NOMO-1 (cell line): ENCODE data around the gene PRKCA.
"Not testable (repeated sequence)": the region's sequence is repeated elsewhere in the genome, so short reads cannot be mapped to it uniquely, and the experiment has no call there.

Source experiments
- DNase-seq, 2 experiments: peaks; one replicate each; lab custom pipeline; 2025; ENCODE audit not compliant: unreplicated experiment in 2 of 2; lab: John Stamatoyannopoulos, UW

The PRKCA gene

GRCh38 chr17:66378296-66378695 lies 75.9 kb downstream of the PRKCA start:
- no peak for DNase-seq

DNA sequence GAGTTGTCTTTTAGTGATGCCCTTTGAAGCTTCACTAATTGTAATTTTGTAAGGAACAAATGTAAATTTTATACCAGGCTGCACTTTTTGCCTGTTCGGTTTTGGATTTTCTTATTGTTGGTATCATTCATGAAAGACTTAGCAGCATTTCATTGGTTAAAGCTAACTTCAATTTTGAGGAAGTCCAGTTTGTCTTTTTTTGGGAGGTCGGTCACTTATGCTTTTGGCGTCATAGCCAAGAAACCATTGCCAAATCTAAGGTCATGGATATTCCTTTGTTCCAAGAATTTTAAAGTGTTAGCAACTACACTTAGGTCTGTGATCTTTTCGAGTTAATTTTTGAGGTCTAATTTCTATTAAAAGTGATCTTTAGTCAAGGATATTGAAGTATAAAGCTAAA lies 77.1 kb downstream of the PRKCA start:
- DNase-seq = peak in 1 of 2 experiments; percentile 4

- no peak for DNase-seq
These were observed 77.6 kb downstream of the PRKCA start for GRCh38 chr17:66379996-66380395.

- DNase-seq = no peak
These were observed 79.4 kb downstream of the PRKCA start for GRCh38 chr17:66381701-66382362.

GRCh38 chr17:66383333-66383732 lies 80.9 kb downstream of the PRKCA start:
- DNase-seq = no peak

- peak; percentile 7 to 31 for DNase-seq
These were observed 84.3 kb downstream of the PRKCA start for GRCh38 chr17:66386498-66387351.

DNA sequence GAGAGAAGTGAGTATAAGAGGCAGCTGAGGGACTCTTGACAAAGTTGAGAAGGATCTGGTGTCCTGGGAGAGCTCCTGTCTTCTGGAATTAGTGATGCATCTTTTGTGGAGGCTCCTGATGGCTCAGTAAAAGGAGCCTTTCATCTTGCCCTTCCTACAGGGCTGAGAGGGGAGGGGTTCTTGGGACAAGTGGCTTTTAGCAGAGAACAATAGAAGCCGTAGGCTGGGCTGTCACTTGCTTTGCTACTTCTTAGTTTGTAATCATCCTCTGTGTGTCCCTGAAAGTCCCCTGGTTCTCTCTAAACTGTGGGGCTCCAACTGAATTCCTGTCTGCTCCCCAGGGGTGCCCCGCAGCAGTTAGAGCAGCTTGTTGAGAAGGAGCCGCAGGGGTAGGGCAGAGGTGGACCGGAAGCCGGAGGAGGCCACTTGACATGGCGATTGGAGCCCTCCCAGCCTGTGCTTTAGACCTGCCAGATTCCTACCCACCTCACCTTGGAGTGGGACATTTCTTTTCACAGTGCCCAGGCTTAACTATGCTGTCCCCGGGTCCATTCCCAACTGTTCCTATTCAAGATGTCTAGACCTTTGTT lies 85.1 kb downstream of the PRKCA start:
- DNase-seq = no peak

GRCh38 chr17:66392783-66393437 lies 90.5 kb downstream of the PRKCA start:
- DNase-seq = no peak

DNA sequence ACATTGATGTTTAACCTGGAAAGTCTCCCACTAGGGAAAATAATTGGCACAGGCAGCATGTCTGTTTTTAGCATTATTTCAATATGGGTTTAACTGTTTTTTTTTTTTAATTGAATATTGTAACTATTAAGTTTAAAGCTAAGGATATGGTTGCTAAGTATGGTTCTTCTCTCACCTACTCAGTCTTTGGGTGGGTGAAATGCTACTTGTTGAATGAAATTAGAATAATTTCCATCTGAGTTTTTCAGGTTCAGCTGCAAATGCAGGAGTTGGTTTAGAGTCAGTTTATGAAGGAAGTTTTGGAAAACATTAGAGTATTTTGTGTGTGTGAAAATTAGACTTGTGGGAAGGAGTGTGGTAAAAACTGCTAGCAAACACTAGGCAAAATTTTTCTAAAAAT lies 93.5 kb downstream of the PRKCA start:
- DNase-seq = no peak

DNA sequence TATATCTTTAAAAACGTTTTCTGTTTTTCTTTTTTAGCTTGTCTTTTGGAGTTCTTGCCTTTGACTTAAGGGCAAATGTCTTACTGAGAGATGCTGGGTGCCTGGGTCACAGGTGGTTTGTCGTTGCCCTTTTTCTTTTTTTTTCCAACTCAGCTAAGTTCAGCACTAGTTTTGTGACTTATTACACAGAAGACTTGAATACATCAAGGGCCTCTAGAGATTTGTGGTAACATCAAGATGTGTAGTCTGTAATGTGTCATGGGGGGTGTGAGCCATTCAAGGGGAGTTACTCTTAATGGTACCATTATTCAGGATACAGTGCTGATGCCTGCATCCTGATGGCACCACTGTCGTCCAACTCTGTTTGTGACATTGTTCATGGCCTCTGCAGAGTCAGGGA lies 95.1 kb downstream of the PRKCA start:
- DNase-seq = no peak

GRCh38 chr17:66398059-66398458 lies 95.6 kb downstream of the PRKCA start:
- no peak for DNase-seq

DNA sequence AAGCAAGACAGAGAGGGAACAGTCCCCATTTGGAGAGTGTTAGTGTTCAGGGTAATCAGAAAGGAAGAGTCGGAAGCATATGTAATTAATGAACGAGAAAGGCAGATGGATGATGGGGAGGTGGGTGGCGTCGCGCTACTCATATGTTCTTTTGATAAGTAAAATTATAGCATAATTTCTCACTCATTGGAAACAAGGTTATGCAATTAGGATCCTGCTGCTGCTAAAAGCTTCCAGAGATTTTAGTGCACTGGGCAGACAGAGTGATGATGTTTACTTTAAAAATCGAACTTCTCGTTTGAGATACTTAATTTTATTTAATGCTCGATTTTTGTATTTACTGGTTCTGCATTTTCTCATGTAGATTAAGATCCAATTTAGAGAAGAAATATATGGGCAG lies 96.2 kb downstream of the PRKCA start:
- no peak for DNase-seq

DNA sequence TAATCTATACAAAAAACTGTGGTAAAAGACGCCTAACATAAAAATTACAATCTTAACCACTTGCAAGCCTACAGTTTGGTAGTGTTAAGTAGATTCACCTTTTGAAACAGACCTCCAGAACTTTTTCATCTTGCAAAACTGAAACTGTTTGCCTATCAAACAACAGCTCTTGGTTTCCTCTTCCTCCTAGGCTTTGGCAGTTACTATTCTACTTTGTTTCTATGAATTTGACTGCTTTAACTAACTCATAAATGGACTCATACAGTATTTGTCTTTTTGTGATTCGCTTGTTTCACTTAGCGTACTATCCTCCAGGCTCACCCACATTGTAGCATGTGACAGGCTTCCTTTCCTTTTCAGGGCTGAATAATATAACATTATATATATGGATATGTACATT lies 97.0 kb downstream of the PRKCA start:
- DNase-seq = peak; percentile 3

GRCh38 chr17:66400041-66400688 lies 97.8 kb downstream of the PRKCA start:
- not testable (repeated sequence) for DNase-seq

DNA sequence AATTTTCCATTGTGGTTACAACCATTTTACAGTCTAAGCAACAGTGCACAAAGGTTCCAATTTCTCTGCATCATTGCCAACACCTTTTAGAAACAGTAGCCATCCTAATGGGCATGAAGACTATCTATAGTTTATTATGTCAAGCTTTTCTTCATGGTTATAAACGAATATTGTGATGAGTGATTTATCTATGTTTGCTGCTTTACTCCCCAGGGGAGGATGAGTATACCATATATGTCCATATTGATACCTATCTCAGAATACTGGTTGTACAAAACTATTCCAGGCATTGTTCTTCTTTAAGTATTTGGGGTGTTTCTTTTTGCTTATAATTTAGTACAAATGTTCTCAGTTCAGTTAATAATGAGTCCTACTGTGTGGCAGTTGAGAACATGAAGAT lies 98.3 kb downstream of the PRKCA start:
- DNase-seq = no peak

- no peak for DNase-seq
These were observed 99.0 kb downstream of the PRKCA start for GRCh38 chr17:66401364-66401763.

DNA sequence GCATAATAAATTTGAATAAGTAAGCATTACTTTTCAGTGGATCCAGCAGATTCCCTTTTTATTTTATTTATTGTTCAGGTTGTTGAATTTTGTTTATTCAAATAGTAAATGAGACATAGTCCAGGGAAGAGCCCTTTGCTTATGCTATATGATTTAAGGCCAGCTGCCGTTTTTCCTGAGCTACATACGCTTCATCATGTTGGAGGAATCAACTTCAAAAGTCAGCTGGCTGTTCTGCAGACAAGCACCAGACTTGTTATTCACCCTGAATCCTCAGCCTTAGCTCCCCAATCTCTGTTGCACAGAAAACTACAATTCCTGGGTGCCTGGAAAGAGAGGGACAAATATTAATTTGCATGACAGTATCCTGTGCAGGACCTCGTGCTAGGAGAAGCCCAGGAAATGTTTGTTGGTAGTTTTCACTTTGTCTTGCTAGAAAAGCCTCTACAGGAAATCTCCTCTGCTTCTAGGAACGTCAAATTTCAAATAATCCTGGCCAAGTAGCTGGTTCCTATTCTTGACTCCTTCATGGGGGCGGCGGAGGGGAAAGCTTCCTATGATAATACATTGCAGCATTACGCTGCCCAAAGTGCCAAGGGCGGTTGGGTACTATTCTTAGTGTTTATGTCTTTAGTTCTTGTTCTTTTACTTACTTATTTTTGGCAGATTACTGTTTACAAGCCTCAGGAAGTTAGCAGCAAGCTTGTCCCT lies 101.6 kb downstream of the PRKCA start:
- DNase-seq = no peak

DNA sequence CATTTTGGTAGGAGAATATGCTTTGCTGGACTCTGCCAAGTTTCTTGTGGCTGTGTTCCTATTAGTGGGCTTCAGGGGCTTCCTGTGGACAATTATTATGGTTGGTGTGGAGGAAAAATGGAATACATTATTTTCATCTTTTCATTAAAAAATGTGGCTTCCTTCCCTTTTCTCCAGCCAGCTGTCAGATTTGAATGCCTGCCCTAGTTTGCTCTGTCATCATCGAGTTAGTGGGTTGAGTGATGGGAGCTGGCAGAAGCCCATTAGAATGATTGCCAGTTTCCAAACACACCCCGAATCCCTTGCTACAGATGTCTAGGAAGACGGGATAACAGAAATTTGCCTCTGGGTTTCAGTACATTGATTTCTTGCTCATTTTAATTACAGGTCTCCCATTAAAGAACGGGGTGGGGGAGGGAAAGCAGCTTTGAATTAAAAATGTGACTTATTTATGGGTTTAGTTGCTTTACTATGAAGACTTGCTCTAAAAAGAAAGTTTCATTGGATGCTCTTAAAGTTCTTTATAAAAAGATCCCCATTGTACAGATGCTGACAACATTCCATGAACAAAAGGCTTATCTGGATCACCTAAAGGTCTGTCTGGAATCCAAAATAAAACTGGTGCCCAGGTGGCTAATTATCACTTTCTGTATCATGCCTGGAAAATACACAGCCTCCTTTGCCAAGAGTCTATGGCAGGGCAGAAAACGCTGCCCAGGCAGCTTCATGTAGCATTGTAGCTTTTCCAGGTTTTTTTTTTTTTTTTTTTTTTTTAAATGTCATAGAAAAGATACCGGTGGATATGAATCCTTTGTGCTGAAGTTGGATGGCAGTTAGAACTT lies 103.6 kb downstream of the PRKCA start:
- DNase-seq = no peak
